HG03378 (cell line): ENCODE results near the gene UBA7.
A peak's percentile ranks its signal among the peaks of the same experiment; 100 is the strongest.

ENCODE experiments used
- ATAC-seq: cut with Tn5 transposase; IDR thresholded peaks from one replicate; pipeline ENCODE4 v1.9.1; 2021; ENCODE audit warnings: mild to moderate bottlenecking, moderate library complexity; ENCODE audit not compliant: unreplicated experiment

The UBA7 gene

DNA sequence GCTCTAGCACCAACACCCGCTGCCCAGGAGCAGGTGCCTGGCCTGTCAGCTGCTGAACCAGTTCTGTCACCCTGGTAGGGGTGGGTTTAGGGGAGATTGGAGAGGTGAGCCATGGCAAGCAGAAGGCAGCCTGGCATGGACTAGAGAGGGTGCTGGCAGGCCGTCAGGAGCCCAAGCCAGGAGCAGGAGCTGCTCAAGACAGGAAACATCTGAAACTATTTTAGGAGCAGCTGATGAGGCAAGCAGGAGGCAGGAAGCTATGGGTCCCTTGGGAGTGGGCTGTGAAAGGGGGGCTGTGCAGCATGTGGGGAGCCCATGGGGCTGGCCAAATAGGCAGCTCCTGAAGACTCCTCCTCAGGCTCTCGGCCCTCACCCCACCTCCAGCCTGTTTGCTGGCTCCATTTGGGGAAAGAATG, 8.4 kb downstream of the UBA7 start:
- no peak for ATAC-seq

GRCh38 chr3:49804141-49805041, 9.4 kb downstream of the UBA7 start:
- no peak for ATAC-seq

DNA sequence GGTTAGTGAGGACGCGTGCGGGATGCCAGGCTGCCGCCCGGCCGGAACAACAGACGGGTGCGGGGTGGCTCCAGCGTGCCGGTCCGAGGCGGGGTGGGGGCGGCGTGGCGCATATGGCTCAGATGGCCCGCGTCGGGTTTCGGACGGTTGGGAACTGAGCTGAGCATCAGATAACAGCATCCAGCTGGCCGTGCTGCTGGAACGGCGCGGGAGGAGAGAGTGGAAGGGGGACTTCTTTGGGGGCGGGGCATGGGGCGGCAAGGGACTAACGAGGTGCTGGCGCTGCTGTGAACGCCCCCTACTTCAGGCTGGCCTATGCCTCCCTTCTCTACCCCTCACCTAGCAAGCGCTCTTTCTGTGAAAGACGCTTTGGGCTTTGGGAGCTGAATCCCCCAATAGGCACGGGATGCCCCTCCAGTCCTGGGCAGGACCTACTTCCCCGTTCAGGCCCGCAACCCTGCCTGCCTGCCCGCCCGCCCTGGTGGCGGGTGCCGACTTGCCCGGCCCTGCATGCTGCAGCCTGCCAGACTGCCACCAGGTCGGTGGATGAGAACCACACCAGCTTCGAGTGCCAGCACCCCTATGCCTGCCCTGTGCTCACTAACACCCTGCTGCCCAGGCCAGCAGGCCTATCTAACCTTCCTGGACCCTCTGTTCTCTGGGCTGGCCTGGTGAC, 10.2 kb downstream of the UBA7 start:
- ATAC-seq = peak; percentile 8

GRCh38 chr3:49802719-49803464, 10.9 kb downstream of the UBA7 start, which contains the start of gene INKA1:
Gene INKA1, plus strand, starts transcription at chr3:49803261. Its CDS starts 132 bp downstream, at chr3:49803393.
- ATAC-seq = peak; percentile 39

DNA sequence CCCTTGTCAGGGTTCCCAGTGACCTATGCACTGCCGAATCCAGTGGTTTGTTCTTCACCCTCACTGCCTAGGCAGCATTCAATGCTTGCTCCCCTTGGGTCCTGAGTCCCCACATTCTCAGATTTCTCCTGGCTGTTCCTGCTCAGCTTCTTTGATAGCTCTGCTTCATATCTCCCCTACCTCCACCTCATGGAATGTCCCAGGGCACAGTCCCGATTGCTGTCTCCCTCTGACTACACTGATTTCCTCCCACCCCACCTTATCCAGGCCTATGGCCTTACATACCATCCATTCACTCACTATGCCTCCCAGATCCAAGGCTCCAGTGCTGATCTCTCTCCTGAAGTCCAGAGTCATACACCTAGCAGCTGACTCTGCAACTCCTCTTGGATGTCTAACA, 12.6 kb downstream of the UBA7 start:
- no peak for ATAC-seq

DNA sequence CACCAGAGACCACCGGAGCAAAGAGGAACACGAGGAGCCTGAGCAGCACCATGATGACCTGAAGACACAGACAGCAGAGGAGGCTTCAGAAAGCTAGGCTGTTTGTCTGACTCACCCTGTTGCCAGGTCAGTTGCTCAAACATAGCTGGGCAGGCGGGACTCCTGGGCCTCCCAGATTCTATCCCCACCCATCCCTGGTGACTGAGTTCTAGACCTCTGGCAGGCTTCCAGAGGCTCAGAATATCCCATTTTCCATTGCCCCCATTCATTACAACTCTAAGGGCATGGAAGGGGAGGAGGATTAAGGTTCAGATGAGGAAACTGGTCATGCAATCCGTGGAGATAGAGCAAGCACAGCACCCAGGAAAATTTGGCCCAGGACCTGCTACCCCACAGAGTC, 14.0 kb downstream of the UBA7 start, which contains the start of gene CDHR4:
TSS of gene CDHR4 (minus strand) at position 113 of the 400 bp plus-strand sequence. CDS start at position 52, 61 bp downstream.
- no peak for ATAC-seq

GRCh38 chr3:49799105-49799504, 14.6 kb downstream of the UBA7 start:
- ATAC-seq = no peak

DNA sequence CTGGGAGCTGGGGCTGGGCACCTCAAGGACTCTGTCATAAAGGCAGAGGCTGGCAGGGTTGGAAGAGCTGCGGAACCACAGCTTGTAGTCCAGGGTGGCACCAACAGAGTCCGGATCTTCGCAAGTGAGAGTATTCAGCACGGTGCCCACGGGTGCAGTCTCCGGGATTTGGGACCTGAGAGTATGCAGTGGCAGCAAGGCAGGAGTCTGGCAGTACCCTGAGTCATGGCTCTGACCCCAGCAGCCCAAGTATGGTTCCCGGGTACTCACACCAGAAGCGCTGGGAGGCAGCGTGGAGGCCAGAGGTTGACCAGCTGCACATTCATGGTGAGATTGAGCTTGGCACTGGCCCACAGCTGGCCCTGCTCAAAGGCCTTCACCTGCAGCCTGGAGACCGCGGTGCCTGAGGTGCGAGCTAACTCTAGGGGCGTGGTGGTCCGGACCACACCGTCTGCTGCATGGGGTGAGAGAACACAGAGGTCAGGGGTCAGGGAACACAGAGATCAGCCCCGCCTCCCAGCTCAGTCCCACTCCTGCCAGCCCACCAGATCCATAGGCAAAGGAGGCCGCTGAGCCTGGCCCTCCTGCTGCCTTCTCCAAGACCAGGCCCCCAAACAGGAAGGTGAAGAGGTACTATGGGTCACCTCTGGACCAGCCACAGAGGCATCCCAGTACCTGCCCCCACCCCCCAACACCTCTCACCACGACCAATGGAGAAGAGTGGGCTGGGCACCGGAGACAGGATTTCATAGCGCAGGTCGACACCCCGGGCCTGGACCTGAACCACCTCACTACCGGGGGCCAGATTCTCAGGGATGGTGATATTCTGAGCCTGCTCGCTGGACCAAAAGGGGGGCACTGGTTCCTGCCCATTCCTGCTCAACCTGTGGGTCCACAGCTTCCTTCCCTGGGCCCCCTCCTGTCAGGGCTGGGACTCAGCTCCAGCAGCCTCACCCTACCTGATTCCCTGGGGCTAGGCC, 18.5 kb downstream of the UBA7 start:
- ATAC-seq = no peak

DNA sequence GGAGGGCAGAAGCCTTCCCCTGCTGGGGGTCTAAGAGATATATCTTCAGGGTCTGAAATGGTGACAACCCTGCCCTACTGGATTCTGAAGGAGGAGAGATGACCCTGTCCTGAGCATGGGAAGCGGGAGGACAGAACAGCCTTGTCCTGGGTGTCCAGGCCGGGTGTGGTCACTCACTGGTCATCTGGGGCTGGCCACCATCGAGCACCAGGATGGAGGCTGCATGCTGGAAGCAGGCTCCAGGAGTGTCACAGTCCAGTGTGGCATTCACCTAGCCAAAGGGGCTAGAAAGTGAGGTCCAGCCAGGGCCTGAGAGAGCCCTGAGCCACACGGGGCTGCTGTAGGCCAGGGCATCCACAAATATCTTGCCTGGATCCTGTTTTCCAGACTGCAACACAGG, 19.3 kb downstream of the UBA7 start:
- ATAC-seq = no peak

DNA sequence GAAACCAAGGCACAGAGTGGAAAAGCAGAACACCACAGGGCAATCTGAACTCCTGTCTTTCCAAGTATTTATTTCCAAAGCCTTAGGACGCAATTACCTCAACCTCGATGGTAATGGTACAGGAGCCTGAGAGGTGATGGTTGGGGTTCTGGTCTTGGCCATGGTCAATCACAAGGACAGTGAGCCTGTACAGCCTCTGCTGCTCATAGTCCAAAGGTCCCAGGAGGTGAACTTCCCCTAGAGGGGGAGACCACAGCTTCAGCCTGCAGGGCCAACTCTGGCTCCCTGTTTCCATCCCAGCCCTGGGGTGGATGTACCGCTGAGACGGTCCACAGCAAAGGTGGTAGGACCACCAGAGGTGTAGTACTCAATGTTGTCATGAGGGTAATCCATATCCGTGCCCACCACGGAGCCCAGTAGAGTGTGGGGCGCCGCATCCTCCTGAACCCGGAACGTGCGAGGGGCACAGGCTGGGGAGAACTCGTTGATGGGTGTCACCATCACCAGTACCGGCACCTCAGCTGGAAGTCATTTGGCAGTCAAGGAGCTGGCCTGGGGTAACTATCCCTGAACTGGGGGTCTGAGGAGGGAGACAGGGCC, 20.2 kb downstream of the UBA7 start:
- no peak for ATAC-seq

- no peak for ATAC-seq
Measured at GRCh38 chr3:49792371-49793150, 21.2 kb downstream of the UBA7 start.

DNA sequence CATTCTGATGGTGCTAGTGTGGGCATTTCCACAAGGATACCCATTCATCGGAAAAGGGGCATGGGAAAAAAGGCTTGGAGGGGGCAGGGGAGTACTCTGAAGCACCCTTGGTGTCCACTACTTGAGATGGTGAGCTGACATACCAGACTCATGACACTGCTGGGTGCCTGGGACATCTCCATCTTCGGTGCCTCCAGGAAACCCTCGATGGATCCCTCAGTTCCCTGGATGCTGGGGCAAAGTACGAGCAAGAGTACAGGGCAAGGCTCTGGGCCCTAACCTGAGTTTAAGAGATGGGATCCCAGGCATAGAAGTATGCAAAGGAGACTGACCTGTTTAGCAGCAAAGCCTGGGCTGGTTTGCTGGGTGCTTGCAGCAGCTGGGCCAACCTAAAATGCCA, 22.2 kb downstream of the UBA7 start:
- ATAC-seq = no peak

- no peak for ATAC-seq
Measured at GRCh38 chr3:49790626-49791411, 22.9 kb downstream of the UBA7 start.

- ATAC-seq = no peak
Measured at GRCh38 chr3:49788056-49788455, 25.7 kb downstream of the UBA7 start.

GRCh38 chr3:49787536-49787935, 26.2 kb downstream of the UBA7 start:
- no peak for ATAC-seq

- ATAC-seq = no peak
Measured at GRCh38 chr3:49787182-49787464, 26.6 kb downstream of the UBA7 start.

DNA sequence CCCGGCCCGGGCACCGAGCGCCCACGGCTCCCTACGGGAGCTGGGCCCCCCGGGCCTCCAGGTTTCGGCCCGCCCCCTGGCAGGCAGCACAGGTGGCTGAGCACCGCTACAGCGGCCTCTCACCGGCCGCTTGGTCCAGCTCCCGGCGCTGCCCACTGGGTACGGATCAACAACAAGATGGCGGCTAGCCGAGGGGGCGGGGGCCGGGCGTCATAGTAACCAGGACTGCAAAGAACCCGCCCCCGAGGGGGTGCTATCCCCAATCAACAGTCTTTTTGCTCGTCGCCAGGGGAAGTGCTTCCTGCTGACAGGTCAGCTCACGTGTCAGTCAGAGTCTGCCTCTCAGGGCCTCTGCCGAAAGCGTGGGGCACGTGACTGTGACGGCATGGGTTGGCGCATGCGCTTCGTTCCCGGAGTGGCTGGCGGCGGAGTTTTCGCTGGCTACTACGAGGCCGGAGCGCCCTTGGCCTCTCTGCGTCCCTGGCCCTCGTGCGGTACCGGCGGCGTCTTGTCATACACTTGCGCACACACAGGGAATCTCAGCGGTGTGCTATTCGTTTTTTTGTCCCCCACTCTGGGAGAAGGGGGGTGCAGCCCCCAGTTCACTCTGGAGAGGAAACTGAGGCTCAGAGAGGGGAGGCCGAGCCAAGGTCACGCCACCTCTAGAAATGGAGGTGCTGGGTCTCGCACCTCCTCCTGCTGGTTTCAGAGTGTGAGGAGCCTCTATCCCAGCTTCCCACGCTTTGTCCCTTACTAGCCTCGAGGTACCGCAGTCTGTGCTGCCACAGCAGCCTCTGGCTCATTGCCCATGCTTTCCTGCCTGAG, 27.2 kb downstream of the UBA7 start, which contains the start of gene IP6K1:
TSS of gene IP6K1 (minus strand) at position 186 of the 825 bp plus-strand sequence. CDS start 38,502 bp downstream, outside the sequence.
- ATAC-seq = peak; percentile 97
